Non-pigmented ciliary epithelial cell (primary cell): Measurements from ENCODE around the gene MPIG6B.

ENCODE experiments used
- DNase-seq: peaks from one replicate; pipeline ENCODE4 v3.0.0-alpha.2; 2010; ENCODE audit warnings: low read depth

The MPIG6B gene

DNA sequence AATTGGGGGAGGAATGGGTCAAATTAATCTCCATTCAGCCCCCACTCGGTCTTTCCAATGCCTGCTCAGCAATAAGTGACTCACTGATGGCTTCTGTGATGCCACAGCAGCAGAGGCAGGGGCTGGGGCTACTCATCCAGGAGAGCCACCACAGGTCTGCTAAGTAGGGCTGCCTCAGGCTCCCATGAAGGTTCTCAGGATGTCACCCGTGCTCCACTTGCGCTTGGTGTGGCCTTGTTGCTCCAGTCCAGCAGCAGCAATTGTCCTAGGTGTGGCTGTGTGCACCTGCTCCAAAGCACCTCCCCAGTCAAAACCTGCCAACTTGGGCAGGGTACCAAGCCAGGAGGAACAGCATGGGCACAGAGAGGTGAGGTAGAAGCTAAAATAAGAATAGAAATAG lies 1.0 kb upstream of the MPIG6B start:
- no peak for DNase-seq

GRCh38 chr6:31723980-31724691 lies 963 bp downstream of the MPIG6B start:
- no peak for DNase-seq

DNA sequence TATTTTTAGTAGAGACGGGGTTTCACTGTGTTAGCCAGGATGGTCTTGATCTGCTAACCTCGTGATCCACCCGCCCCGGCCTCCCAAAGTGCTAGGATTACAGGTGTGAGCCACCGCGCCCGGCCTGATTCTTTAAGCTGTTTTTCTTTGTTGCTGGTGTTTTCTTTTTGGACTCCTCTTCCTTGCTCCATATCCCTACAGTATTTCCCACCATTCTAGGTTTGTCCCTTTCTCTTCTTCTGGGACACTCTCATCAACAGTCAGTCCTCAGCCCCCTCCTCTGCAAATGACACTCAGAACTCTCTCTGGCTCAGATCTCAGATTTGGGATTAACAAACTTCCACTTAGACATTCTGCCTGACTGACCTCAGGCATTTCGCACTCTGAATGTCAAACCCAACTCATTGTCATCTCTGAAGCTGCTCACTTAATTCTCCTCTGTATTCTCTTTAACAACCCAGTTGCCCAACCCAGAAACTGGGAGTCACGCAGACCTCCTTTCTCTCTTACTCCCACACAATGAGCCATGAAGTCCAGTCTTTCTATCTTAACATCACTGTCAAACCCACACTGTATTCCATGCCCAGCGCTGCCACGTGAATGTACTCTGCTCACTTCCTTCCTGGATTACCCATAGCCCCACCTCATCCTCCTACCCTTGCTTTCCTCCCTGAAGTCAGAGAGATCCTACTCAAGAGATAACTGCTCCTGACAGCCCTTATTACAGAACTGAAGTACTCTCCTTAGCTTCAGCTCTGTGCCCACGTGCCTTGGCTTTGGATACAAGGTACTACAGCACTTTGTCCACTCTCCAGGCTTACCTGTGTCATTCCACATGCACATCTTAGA lies 2.6 kb downstream of the MPIG6B start:
- DNase-seq: no peak

DNA sequence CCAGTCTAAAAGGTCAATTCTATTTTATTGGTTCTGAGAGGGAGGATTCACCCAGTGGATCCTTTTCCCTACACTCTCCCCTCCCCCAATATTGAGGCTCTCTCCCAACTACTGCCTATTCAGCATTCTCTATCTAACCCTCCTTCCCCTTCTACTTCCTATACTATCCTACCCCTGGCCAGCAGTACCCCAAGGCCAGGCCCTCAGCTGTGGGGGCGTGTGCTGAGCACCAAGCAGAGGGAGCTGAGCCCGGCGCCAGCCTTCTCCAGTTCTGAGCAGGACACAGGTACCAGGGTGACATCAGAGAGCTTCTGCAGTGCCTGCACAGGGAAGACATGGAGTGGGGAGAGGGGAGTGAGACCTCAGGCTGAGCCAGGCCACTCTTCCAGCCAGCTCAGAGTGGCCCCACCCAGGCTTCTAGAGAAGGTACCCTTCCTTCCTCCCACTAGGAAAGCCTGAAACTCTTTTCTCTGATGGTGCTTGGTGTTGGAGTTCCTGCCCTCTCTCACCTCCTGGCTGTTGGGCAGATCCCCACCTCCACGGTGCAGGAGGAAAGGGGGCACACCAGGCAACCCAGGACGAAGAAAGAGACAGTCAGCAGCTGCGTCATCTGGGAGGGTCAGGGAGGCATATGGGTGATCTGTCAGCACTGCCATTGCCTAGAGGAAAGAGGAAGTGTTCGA lies 4.0 kb downstream of the MPIG6B start:
- DNase-seq: no peak

- DNase-seq: no peak
Measured at GRCh38 chr6:31727717-31728671, 4.8 kb downstream of the MPIG6B start.

- DNase-seq: no peak
Measured at GRCh38 chr6:31728767-31729514, 5.8 kb downstream of the MPIG6B start, which contains the start of gene DDAH2. TSS of gene DDAH2 (minus strand) at chr6:31729299. CDS start at chr6:31729161, 138 bp downstream.

- peak; percentile 46 for DNase-seq
Measured at GRCh38 chr6:31729515-31729978, 6.4 kb downstream of the MPIG6B start.

DNA sequence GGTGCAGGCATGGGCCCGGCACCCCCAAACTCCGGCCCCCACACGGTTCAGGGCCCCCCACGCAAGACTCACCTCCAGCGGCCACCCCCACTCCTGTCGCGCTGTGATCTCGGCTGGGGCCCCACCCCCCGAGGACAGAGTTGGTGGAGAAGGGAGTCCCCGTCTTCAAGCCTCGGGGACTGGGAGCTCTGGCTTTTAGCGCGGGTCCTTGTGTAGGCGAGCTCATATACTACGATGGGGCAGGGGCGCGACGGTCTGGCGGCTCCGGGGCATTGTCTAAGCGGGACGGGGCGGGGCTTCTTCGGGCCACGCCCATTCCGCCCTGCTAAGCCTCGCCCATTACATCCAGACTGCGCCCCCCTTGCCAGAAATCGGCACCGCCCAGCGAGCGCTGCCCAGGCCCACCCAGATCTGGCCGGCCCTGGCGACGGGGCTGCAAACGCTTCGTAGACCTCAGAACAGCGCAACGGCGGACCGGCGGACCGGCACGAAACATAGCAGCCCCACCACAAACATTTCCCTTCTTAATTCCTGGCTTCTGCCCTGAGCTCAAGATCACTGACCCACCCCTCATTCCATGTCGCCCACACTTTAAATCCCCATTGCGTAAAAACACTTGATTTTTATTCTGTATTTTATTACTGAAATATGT lies 6.9 kb downstream of the MPIG6B start:
- DNase-seq: no peak

GRCh38 chr6:31730631-31731086 lies 7.5 kb downstream of the MPIG6B start:
- no peak for DNase-seq

- no peak for DNase-seq
Measured at GRCh38 chr6:31732029-31732428, 8.9 kb downstream of the MPIG6B start.

GRCh38 chr6:31733734-31734133 lies 10.6 kb downstream of the MPIG6B start:
- no peak for DNase-seq

- no peak for DNase-seq
Measured at GRCh38 chr6:31734247-31734820, 11.2 kb downstream of the MPIG6B start.

DNA sequence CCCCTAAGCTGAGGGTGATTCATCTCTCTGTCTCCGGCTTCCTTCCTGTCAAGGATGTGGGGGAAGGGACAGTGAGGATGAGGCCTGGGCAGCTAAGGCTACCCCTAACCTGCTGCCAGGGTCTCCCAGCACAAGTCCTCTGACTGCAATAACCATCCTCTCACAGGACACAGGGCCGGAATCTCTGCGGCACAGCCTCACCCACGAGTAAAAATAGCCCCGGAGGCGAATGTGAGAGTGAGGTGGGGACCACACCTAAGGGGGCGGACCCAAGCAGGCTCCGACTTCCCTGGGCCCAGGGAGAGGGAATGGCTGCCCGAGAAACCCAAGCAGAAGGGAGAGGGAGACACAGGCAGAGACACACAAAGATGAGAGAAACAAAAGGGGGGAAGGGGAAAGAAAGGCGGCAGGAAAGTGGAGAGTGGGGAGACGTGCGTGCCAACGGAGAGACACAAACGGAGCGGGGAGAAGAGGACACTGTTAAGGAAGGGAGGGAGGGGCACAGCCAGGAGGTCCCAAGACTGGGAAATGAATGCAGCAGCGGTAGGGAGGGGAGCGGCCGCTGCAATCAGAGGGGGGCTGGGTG lies 11.7 kb downstream of the MPIG6B start:
- no peak for DNase-seq

DNA sequence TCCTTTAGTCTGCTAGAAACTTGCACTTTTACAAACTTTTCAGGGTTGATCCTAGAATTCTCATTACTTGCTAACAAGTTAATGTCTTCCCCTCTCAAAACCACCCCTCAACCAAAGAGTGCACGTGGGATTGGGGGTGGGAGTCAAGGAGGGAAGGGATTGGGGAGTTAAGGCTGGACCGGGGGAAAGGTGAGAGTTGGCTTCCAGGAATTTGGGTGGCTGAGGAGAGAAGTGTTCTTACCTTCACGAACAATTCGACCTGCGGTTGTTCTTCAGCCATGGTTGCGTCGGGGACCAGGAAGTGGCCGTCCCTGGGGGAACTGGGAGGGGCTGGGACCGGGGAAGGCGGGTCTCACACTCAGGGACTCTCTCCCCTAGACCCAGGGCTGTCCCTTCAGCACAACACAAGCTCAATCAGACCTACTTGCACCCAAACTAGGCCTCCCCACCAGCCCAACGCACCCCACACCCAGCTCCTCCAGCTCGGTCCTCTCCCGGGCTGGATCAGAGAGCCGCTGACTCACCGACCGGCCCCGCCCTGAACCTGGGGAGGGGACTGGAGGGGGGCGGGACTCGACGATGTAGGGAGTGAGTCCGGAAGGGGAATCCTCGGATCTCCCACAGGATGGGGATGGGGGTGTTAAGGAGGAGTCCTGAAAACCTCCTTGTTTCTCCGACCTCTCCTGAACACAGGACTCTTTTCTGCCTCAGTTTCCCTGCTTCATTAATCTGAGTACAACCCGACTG lies 13.0 kb downstream of the MPIG6B start, which contains the start of gene CLIC1:
TSS of gene CLIC1 (minus strand) at position 510 of the 747 bp plus-strand sequence. CDS start at position 280, 230 bp downstream.
- DNase-seq: peak; percentile 44

- DNase-seq: no peak
Measured at GRCh38 chr6:31736768-31737314, 13.7 kb downstream of the MPIG6B start.

GRCh38 chr6:31737315-31737990 lies 14.3 kb downstream of the MPIG6B start:
- DNase-seq: no peak
